Activated naive CD4-positive, alpha-beta T cell treated with anti-CD3 and anti-CD28 coated beads, Interleukin-2, amount 10 ng/mL, durations not matched to agents 7 days and 5 days (primary cell): ENCODE results near the gene RNF130.

Source experiments
- CTCF ChIA-PET: fragments of 350-600 bp; sonication (Branson Sonifier 250); formaldehyde crosslinking; loops from one replicate; lab custom pipeline; 2021; ENCODE audit warnings: antibody characterized with exemption; lab: Charles Lee
- DNase-seq: peaks from one replicate; pipeline ENCODE4 v3.0.0-alpha.2; 2020
- H3K27ac Mint-ChIP-seq: one replicate; pipeline ENCODE4 v1.8.0; 2021; ENCODE audit warnings: mild to moderate bottlenecking, moderate library complexity, mixed read lengths
- H3K27me3 Mint-ChIP-seq: one replicate; pipeline ENCODE4 v1.8.0; 2021; ENCODE audit warnings: mild to moderate bottlenecking, mixed read lengths
- H3K36me3 Mint-ChIP-seq: one replicate; pipeline ENCODE4 v1.8.0; 2021; ENCODE audit warnings: mixed read lengths
- H3K4me1 Mint-ChIP-seq: one replicate; pipeline ENCODE4 v1.8.0; 2021; ENCODE audit warnings: mixed read lengths
- H3K4me3 Mint-ChIP-seq: one replicate; pipeline ENCODE4 v1.8.0; 2021; ENCODE audit warnings: mild to moderate bottlenecking, moderate library complexity, mixed read lengths
- H3K9me3 Mint-ChIP-seq: one replicate; pipeline ENCODE4 v1.8.0; 2021; ENCODE audit warnings: mixed read lengths

Gene RNF130

GRCh38 chr5:180111273-180112002, 39.9 kb upstream of the RNF130 start:
- Mint-ChIP-seq H3K9me3 (peaks cover 11% of the 10 kb centered on the region), H3K36me3 (no peaks in the 10 kb centered on the region), H3K27me3 (no peaks in the 10 kb centered on the region), H3K4me1 (no peaks in the 10 kb centered on the region), H3K4me3 (no peak overlapping the region), H3K27ac (no peak overlapping the region)
- CTCF ChIA-PET, result no interaction called here
- DNase-seq, result peak; percentile 17

DNA sequence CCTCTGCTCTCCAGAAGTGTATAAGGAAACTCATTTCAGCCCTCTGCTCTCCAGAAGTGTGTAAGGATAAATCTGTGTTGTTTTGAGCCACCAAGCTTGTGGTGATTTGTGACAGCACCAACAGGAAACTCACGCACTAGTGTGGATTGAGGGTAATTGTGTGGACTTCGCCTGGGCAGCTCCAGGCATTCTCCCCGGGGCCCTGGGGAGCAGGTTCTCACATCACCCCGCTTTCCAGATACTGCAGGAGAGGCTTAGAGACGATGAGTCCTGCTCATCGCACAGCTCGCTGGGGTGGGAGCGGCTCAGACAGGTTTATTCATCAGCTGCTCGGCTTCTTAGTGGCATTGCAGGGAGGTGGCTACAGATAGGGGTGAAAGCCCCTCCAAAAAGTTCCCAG, 38.4 kb upstream of the RNF130 start:
- Mint-ChIP-seq H3K9me3 (peaks cover 15% of the 10 kb centered on the region), H3K27me3 (no peaks in the 10 kb centered on the region), H3K36me3 (no peaks in the 10 kb centered on the region), H3K4me3 (no peak overlapping the region), H3K27ac (no peak overlapping the region), H3K4me1 (no peaks in the 10 kb centered on the region)
- CTCF ChIA-PET, result interaction anchor here (0.6 kb wide), 1 partner anchor 16 kb away, joined by 5 read pairs; no protein-coding TSS in a partner anchor
- DNase-seq, result peak; percentile 14

DNA sequence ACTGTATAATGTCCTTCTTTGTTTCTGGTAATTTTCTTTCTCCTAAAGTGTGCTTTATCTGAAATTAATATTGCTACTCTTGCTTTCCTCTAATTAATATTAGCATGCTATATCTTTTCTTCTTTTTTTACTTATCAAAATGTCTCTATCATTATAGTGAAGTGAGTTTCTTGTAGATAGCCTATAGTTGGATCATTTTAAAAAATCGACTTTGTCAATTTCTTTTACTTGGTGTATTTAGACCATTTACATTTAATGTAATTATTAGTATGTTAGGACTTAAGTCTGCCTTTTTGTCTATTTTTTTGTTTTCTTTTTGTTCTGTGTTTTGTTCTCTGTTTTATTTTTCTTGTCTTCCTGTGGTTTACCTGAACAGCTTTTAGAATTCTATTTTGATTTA, 35.4 kb upstream of the RNF130 start:
- Mint-ChIP-seq H3K27ac (no peak overlapping the region), H3K4me1 (no peaks in the 10 kb centered on the region), H3K4me3 (no peak overlapping the region), H3K9me3 (peaks cover 15% of the 10 kb centered on the region), H3K36me3 (no peaks in the 10 kb centered on the region), H3K27me3 (no peaks in the 10 kb centered on the region)
- CTCF ChIA-PET, result no interaction called here
- DNase-seq, result no peak

- CTCF ChIA-PET, result no interaction called here
These were observed 34.3 kb upstream of the RNF130 start for GRCh38 chr5:180105827-180106312.

GRCh38 chr5:180104168-180104530, 32.6 kb upstream of the RNF130 start:
- Mint-ChIP-seq H3K4me1 (no peaks in the 10 kb centered on the region), H3K9me3 (peaks cover 15% of the 10 kb centered on the region), H3K27ac (no peak overlapping the region), H3K36me3 (no peaks in the 10 kb centered on the region), H3K27me3 (no peaks in the 10 kb centered on the region), H3K4me3 (no peak overlapping the region)
- DNase-seq, result no peak
- CTCF ChIA-PET, result no interaction called here

More at GRCh38 chr5:180105827-180106312, 34.3 kb upstream of the RNF130 start:
- Mint-ChIP-seq H3K4me1 (no peaks in the 10 kb centered on the region), H3K36me3 (no peaks in the 10 kb centered on the region), H3K27me3 (no peaks in the 10 kb centered on the region), H3K27ac (no peak overlapping the region), H3K4me3 (no peak overlapping the region), H3K9me3 (peaks cover 15% of the 10 kb centered on the region)
- peak; percentile 10 for DNase-seq

- peaks cover 15% of the 10 kb centered on the region for H3K9me3 Mint-ChIP-seq
- CTCF ChIA-PET, result no interaction called here
- no peaks in the 10 kb centered on the region for H3K36me3 Mint-ChIP-seq
- H3K27ac Mint-ChIP-seq, result no peak overlapping the region
- H3K27me3 Mint-ChIP-seq, result no peaks in the 10 kb centered on the region
- H3K4me3 Mint-ChIP-seq, result no peak overlapping the region
- H3K4me1 Mint-ChIP-seq, result no peaks in the 10 kb centered on the region
- no peak for DNase-seq
These were observed 32.1 kb upstream of the RNF130 start for GRCh38 chr5:180103487-180104167.

DNA sequence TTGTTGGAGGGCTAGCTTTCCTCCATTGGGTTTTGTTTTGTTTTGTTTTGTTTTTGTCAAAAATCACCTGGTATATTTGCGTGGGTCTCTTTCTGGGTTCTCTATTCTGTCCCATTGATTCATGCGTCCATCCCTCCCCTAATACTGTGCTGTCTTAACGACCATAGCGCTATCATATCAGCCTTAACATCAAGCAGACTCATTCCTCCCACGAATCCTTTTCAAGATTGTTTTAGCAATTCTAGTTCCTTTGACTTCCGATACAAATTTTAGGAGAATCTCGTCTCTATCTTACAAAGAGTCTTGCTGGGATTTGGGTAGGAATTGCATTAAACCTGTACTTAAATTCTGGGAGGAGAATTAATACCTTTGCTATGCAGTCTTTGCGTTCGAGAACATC, 31.1 kb upstream of the RNF130 start:
- CTCF ChIA-PET, result no interaction called here
- H3K9me3 Mint-ChIP-seq, result peaks cover 12% of the 10 kb centered on the region
- H3K4me3 Mint-ChIP-seq, result no peak overlapping the region
- H3K27me3 Mint-ChIP-seq, result no peaks in the 10 kb centered on the region
- no peaks in the 10 kb centered on the region for H3K4me1 Mint-ChIP-seq
- H3K27ac Mint-ChIP-seq, result no peak overlapping the region
- DNase-seq, result no peak
- no peaks in the 10 kb centered on the region for H3K36me3 Mint-ChIP-seq

- H3K4me3 Mint-ChIP-seq, result no peak overlapping the region
- no peaks in the 10 kb centered on the region for H3K36me3 Mint-ChIP-seq
- no peak overlapping the region for H3K27ac Mint-ChIP-seq
- H3K4me1 Mint-ChIP-seq, result no peaks in the 10 kb centered on the region
- no peaks in the 10 kb centered on the region for H3K27me3 Mint-ChIP-seq
- peaks cover 5% of the 10 kb centered on the region for H3K9me3 Mint-ChIP-seq
- peak; percentile 14 for DNase-seq
- CTCF ChIA-PET, result interaction anchor here (0.6 kb wide), 1 partner anchor 88 kb away, joined by 4 read pairs; no protein-coding TSS in a partner anchor
These were observed 30.0 kb upstream of the RNF130 start for GRCh38 chr5:180101451-180102105.

DNA sequence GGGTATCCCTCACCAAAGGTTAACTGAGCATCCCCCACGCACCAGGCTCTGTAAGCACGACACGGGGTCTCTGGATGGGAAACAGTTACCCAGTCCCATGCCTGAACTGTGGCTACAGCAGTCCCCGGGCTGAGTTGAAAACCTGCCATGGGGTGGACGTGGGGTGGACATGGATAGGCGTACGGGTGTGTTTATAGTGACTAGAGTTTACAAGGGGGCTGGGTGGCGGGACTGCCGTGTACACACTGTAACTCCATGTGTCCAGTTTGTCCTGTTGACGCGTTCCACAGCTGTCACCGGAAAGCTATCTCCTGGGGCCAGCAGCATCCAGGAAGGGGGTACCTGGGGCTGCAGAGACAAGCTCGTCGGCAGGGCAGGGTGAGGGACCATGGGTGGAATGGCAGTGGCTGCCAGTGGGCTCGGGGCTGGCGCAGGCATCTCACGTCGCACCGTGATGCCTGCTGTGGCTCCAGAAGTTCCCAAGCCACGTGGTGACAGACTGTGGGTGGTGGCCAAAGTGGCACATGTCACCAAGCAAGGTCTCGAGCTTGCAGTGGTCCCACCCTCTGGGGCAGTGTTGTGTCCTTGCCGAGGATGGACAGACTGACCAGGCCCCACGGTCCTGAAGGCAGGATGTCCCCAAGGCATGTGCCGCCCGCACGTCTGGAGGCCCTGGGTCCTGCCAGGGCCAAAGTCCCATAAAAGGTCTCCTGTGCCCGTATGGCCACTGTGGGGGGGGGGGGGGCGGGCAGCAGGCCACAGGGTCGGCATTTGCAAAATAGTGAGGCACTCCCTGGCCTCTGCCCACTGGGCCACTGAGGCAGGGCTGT, 29.3 kb upstream of the RNF130 start:
- no peak for DNase-seq
- no peaks in the 10 kb centered on the region for H3K9me3 Mint-ChIP-seq
- no peaks in the 10 kb centered on the region for H3K4me1 Mint-ChIP-seq
- H3K27me3 Mint-ChIP-seq, result no peaks in the 10 kb centered on the region
- H3K27ac Mint-ChIP-seq, result no peak overlapping the region
- CTCF ChIA-PET, result interaction anchor here (0.6 kb wide), 1 partner anchor 89 kb away, joined by 4 read pairs; no protein-coding TSS in a partner anchor
- H3K4me3 Mint-ChIP-seq, result no peak overlapping the region
- no peaks in the 10 kb centered on the region for H3K36me3 Mint-ChIP-seq

DNA sequence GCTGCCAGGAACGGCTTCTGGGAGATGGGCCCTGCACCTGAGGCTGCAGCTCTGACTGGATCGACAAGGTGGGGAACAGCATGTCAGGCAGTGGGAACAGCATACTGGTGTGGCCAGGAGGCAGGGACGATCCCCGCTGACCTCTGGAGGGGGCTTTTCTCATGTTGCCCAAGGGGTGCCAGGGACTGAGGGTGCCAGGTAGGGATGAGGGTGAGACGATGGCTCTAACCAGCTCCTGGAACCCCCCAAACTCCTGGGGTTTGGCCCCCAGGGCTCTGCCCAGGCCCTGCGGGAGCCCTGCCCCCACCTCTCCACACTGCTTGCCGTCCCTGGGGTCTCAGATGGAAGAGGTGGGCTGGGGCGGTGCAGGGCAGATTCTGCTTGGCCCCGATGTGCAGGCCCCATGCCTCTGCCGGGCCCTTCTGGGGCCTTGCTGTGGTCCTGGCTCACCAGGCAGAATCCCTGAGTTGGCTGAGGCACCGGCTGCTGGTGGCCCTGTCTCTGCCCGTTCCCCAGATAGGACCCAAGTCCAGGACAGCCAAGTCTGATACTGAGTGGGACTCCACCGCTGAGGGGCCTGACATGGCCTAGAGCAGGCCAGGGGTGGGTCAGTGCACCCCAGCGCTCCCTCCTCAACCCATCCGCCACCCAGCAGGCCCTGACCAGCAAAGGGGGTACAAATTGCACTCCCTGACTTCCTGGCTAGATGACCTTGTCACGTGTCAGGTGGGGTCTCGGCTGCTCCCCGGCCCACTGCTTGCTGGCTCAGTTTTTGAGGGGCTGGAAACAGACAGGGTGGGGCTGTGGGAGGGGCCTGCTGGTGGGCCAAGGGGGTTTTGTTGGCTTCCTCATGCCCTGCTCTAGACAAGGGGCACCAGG, 28.4 kb upstream of the RNF130 start:
- Mint-ChIP-seq H3K4me1 (no peaks in the 10 kb centered on the region), H3K36me3 (no peaks in the 10 kb centered on the region), H3K9me3 (no peaks in the 10 kb centered on the region), H3K27ac (no peak overlapping the region), H3K4me3 (no peak overlapping the region), H3K27me3 (no peaks in the 10 kb centered on the region)
- CTCF ChIA-PET, result no interaction called here
- DNase-seq, result peak; percentile 14

DNA sequence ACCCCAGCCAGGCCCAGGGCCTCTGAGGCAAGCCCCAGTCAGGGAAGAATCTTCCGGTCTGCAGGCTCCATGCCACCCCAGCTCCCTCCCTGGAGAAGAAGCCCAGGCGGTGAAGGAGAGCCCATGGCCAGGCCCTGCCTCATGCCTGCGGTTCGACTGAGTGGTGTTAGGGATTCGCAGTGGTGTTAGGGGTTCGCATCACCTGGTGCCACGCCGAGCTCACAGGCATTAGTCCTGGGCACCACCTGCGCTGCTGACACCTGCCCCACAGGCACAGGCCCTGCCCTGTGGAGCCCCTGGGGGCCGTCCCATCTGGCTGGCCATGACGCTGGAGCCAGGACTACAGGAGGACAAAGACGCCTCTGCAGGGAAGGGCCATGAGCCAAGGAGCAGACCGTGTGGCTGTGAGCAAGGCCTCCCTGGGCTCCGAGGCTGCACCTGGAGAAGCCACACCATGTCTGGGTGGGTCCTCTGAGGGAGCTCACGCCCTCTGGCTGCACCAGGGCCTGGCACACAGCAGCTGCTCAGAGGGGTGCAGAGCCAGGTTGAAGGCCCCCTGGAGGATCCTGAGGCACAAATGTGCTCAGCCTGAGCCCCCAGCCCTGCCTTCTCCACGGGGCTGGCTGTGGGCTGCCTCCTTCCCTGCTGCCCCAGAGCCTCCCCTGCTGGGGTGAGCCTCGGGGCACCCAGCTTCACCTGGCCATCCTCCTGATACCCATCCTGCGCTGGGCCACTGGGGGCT, 27.6 kb upstream of the RNF130 start:
- H3K27ac Mint-ChIP-seq, result no peak overlapping the region
- no peak overlapping the region for H3K4me3 Mint-ChIP-seq
- no peaks in the 10 kb centered on the region for H3K27me3 Mint-ChIP-seq
- CTCF ChIA-PET, result no interaction called here
- H3K4me1 Mint-ChIP-seq, result no peaks in the 10 kb centered on the region
- no peaks in the 10 kb centered on the region for H3K36me3 Mint-ChIP-seq
- H3K9me3 Mint-ChIP-seq, result no peaks in the 10 kb centered on the region
- no peak for DNase-seq

- H3K4me3 Mint-ChIP-seq, result no peak overlapping the region
- no peaks in the 10 kb centered on the region for H3K4me1 Mint-ChIP-seq
- CTCF ChIA-PET, result no interaction called here
- no peaks in the 10 kb centered on the region for H3K9me3 Mint-ChIP-seq
- H3K36me3 Mint-ChIP-seq, result no peaks in the 10 kb centered on the region
- no peak for DNase-seq
- H3K27me3 Mint-ChIP-seq, result no peaks in the 10 kb centered on the region
- H3K27ac Mint-ChIP-seq, result no peak overlapping the region
These were observed 27.0 kb upstream of the RNF130 start for GRCh38 chr5:180098526-180098925.

DNA sequence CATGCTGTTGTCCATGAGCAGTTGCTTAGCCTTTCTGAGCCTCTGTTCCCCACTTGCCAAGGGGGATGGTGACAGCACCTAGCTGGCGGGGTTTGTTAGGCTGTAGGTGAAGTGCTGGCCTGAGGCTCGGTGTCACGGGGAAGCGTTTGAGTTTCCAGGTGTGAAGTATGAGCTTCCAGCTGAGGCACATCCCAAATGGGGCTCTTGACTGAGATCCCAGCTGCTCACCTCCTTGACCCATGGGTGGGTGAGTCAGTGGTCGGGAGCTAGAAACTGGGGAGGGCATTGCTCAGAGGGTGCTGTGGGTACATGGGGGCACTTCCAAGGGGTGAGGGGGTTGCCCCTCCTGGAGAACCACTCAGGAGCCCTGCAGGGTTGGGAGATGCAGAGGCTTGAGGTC, 26.4 kb upstream of the RNF130 start:
- H3K27me3 Mint-ChIP-seq, result peaks cover 3% of the 10 kb centered on the region
- CTCF ChIA-PET, result no interaction called here
- no peaks in the 10 kb centered on the region for H3K4me1 Mint-ChIP-seq
- no peak overlapping the region for H3K27ac Mint-ChIP-seq
- H3K36me3 Mint-ChIP-seq, result no peaks in the 10 kb centered on the region
- no peak overlapping the region for H3K4me3 Mint-ChIP-seq
- no peak for DNase-seq
- H3K9me3 Mint-ChIP-seq, result no peaks in the 10 kb centered on the region
